Aorta (tissue), 5 donors: ENCODE measurements around the gene SLC22A13. TPM values are rescaled to one million over a fixed set of nuclear protein-coding genes. Genes with fewer than 3 reads are reported as not detected.
"Not testable (repeated sequence)": the region's sequence is repeated elsewhere in the genome, so short reads cannot be mapped to it uniquely, and the experiment has no call there.

Source experiments
- ATAC-seq: fragments of 200-7000 bp; cut with Tn5 transposase; one replicate; pipeline ENCODE4 v1.9.1; 2022; ENCODE audit warnings: moderate library complexity; ENCODE audit not compliant: low FRiP score
- DNase-seq, 2 donors: peaks; one replicate each; pipeline ENCODE4 v3.0.0-alpha.2; 2020
- H3K27ac ChIP-seq, 2 donors: one replicate each; pipeline ENCODE4 v1.5.1; 2013; ENCODE audit warnings: low read length in 2 of 2, mild to moderate bottlenecking in 2 of 2, moderate library complexity in 2 of 2, control low read depth in 1 of 2, inconsistent platforms in 1 of 2, low read depth in 1 of 2
- H3K27me3 ChIP-seq, 2 donors: one replicate each; pipeline ENCODE4 v1.6.1; 2013; ENCODE audit warnings: control low read depth in 1 of 2, low read length in 1 of 2, mild to moderate bottlenecking in 1 of 2, moderate library complexity in 1 of 2; ENCODE audit not compliant: insufficient read depth in 2 of 2, control insufficient read depth in 1 of 2
- H3K36me3 ChIP-seq, 2 donors: one replicate each; pipeline ENCODE4 v1.6.1; 2013; ENCODE audit warnings: control low read depth in 1 of 2, low read length in 1 of 2, mild to moderate bottlenecking in 1 of 2; ENCODE audit not compliant: insufficient read depth in 2 of 2, control insufficient read depth in 1 of 2
- H3K4me1 ChIP-seq, 2 donors: one replicate each; pipeline ENCODE4 v1.6.1; 2013; ENCODE audit warnings: low read length in 2 of 2, control low read depth in 1 of 2, mild to moderate bottlenecking in 1 of 2, moderate library complexity in 1 of 2; ENCODE audit not compliant: insufficient read depth in 2 of 2, control insufficient read depth in 1 of 2
- H3K4me3 ChIP-seq, 2 donors: one replicate each; pipeline ENCODE4 v1.5.1; 2013; ENCODE audit warnings: low read length in 2 of 2, control low read depth in 1 of 2, mild to moderate bottlenecking in 1 of 2
- H3K9me3 ChIP-seq: one replicate; pipeline ENCODE4 v1.6.1; 2013; ENCODE audit warnings: mild to moderate bottlenecking, low read length; ENCODE audit not compliant: control insufficient read depth
- WGBS, 2 donors: extraction: QIAGEN DNeasy Blood & Tissue Kit; methylation state at CpG; one replicate each; pipeline ENCODE4 v1.1.7; 2013; 5-methylcytosine and 5-hydroxymethylcytosine counted together
- intact Hi-C, 2 donors: fragments of 100-400 bp; cut with DNase I; formaldehyde crosslinking; loops; one replicate each; pipeline versions ENCODE4 v1.14.2 to v1.15.0; 2022
- polyA plus RNA-seq, 2 donors: library from polyadenylated mRNA; stranded (reverse); fragments of 200-250 nt; gene quantifications; one replicate each; pipeline ENCODE4 v1.2.3, GENCODE V29; 2013
- total RNA-seq, 2 donors: library from RNA; stranded (reverse); fragmentation: NEBNext Ultra II Directional; extraction: Animal tissue kit (Norgen Biotek cat#: 25700); gene quantifications; one replicate each; pipeline ENCODE4 v1.2.1, GENCODE V29; 2021
- donor health status: healthy with polysubstance abuse.
- donor health status: Bipolar disorder and iron deficiency.
- donor health status: DM: no; HTN: no; CAD: no.
- donor health status: DM: no; HTN: no; CAD: no.
- donor health status: DM: yes; HTN: yes; CAD: no.

SLC22A13 gene
- total and polyA plus RNA-seq, 4 donors: 1.1 to 1.3 TPM; not detected in 2

- H3K36me3 ChIP-seq: peaks cover 2 to 4% of the 10 kb centered on the region in 2 donors
- no peaks in the 10 kb centered on the region for H3K27me3 ChIP-seq
- H3K27ac ChIP-seq: no peak overlapping the region
- 70 to 80% methylated on average over 2 of the region's 2 CpGs for WGBS, 2 donors
- H3K9me3 ChIP-seq: no peaks in the 10 kb centered on the region
- ATAC-seq (no peak), DNase-seq (no peak)
- intact Hi-C loops: no loop called here
- H3K4me1 ChIP-seq: peaks cover 0 to under 1% of the 10 kb centered on the region in 2 donors
- no peak overlapping the region for H3K4me3 ChIP-seq
Observed at GRCh38 chr3:38232701-38233100, 32.9 kb upstream of the SLC22A13 start.

- Histone ChIP-seq H3K4me3 (no peak overlapping the region), H3K27ac (no peak overlapping the region), H3K9me3 (no peaks in the 10 kb centered on the region), H3K4me1 (no peaks in the 10 kb centered on the region), H3K27me3 (no peaks in the 10 kb centered on the region), H3K36me3 (peaks cover 2 to 6% of the 10 kb centered on the region in 2 donors)
- intact Hi-C loops: no loop called here
- no peak for ATAC-seq
- no peak for DNase-seq
Observed at GRCh38 chr3:38235466-38235865, 30.1 kb upstream of the SLC22A13 start.

GRCh38 chr3:38238416-38239008 is 27.1 kb upstream of the SLC22A13 start:
- Histone ChIP-seq H3K27ac (no peak overlapping the region), H3K36me3 (peaks cover 0 to 4% of the 10 kb centered on the region in 2 donors), H3K9me3 (no peaks in the 10 kb centered on the region)

GRCh38 chr3:38242812-38243211 is 22.8 kb upstream of the SLC22A13 start:
- H3K4me1 ChIP-seq, H3K9me3 ChIP-seq, H3K4me3 ChIP-seq, DNase-seq, intact Hi-C loops, H3K27me3 ChIP-seq, H3K27ac ChIP-seq, ATAC-seq, H3K36me3 ChIP-seq: not testable (repeated sequence)
- WGBS, 2 donors: 97 to 98% methylated on average over 4 of the region's 4 CpGs

More at GRCh38 chr3:38238416-38239008, 27.1 kb upstream of the SLC22A13 start:
- no peak for DNase-seq
- Histone ChIP-seq H3K27me3 (no peaks in the 10 kb centered on the region), H3K4me3 (no peak overlapping the region), H3K4me1 (no peaks in the 10 kb centered on the region)
- intact Hi-C loops: no loop called here
- no peak for ATAC-seq
- 94 to 98% methylated on average over 2 of the region's 2 CpGs for WGBS, 2 donors

- no peak for ATAC-seq
- DNase-seq: no peak
- WGBS, 2 donors: 87 to 89% methylated on average over 4 of the region's 4 CpGs
- Histone ChIP-seq H3K4me1 (peaks cover 2 to 3% of the 10 kb centered on the region in 2 donors), H3K27ac (no peak overlapping the region), H3K27me3 (no peaks in the 10 kb centered on the region), H3K4me3 (no peak overlapping the region), H3K36me3 (peaks cover 3 to 5% of the 10 kb centered on the region in 2 donors), H3K9me3 (no peaks in the 10 kb centered on the region)
- intact Hi-C loops: loop anchor here in 1 of 2 donors (5.0 kb wide), 1 partner anchor 109 kb away; the partner anchor contains the start of genes ACAA1 and MYD88
Observed at GRCh38 chr3:38245930-38246329, 19.7 kb upstream of the SLC22A13 start.

- no peaks in the 10 kb centered on the region for H3K27me3 ChIP-seq
- no peaks in the 10 kb centered on the region for H3K9me3 ChIP-seq
- peaks cover 5 to 8% of the 10 kb centered on the region in 2 donors for H3K36me3 ChIP-seq
- ATAC-seq (peak; percentile 86), DNase-seq (no peak)
- peaks cover 2 to 3% of the 10 kb centered on the region in 2 donors for H3K4me1 ChIP-seq
- H3K4me3 ChIP-seq: no peak overlapping the region
- intact Hi-C loops: loop anchor here in 1 of 2 donors (5.0 kb wide), 1 partner anchor 110 kb away; the partner anchor contains the start of genes ACAA1 and MYD88
- H3K27ac ChIP-seq: no peak overlapping the region
Observed at GRCh38 chr3:38247366-38248035, 18.1 kb upstream of the SLC22A13 start.

- ATAC-seq (no peak), DNase-seq (no peak)
- Histone ChIP-seq H3K36me3 (peaks cover 17 to 18% of the 10 kb centered on the region in 2 donors), H3K27ac (no peak overlapping the region), H3K27me3 (no peaks in the 10 kb centered on the region), H3K4me3 (no peak overlapping the region), H3K4me1 (peaks cover 2 to 3% of the 10 kb centered on the region in 2 donors), H3K9me3 (no peaks in the 10 kb centered on the region)
- WGBS, 2 donors: 94% methylated on average over 2 of the region's 2 CpGs
- intact Hi-C loops: no loop called here
Observed at GRCh38 chr3:38250198-38250597, 15.4 kb upstream of the SLC22A13 start.

GRCh38 chr3:38251197-38251596 is 14.4 kb upstream of the SLC22A13 start:
- no peak for ATAC-seq
- intact Hi-C loops: no loop called here
- DNase-seq: no peak
- Histone ChIP-seq H3K9me3 (no peaks in the 10 kb centered on the region), H3K27ac (no peak overlapping the region), H3K4me1 (peaks cover 0 to 3% of the 10 kb centered on the region in 2 donors), H3K36me3 (peaks cover 17 to 18% of the 10 kb centered on the region in 2 donors), H3K4me3 (no peak overlapping the region), H3K27me3 (no peaks in the 10 kb centered on the region)
- WGBS, 2 donors: 93 to 94% methylated on average over 4 of the region's 4 CpGs

- no peak overlapping the region for H3K4me3 ChIP-seq
- no peaks in the 10 kb centered on the region for H3K9me3 ChIP-seq
- peaks cover 15 to 18% of the 10 kb centered on the region in 2 donors for H3K36me3 ChIP-seq
- ATAC-seq: no peak
- intact Hi-C loops: no loop called here
- no peak overlapping the region for H3K27ac ChIP-seq
- H3K4me1 ChIP-seq: no peaks in the 10 kb centered on the region
- WGBS, 2 donors: 92 to 93% methylated on average over 4 of the region's 4 CpGs
- DNase-seq: no peak
- H3K27me3 ChIP-seq: no peaks in the 10 kb centered on the region
Observed at GRCh38 chr3:38253704-38254103, 11.9 kb upstream of the SLC22A13 start.
